RWPE2 (cell line): ENCODE measurements around the gene ECE1.
"Not testable (repeated sequence)": the region's sequence is repeated elsewhere in the genome, so short reads cannot be mapped to it uniquely, and the experiment has no call there.

Source experiments
- ATAC-seq: fragments of 200-7000 bp; cut with Tn5 transposase; 3 replicates; pipeline ENCODE4 v1.9.1; 2021; ENCODE audit warnings: low read depth
- DNase-seq: peaks from one replicate; pipeline ENCODE4 v3.0.0-alpha.2; 2020; ENCODE audit warnings: low spot score
- H3K27ac ChIP-seq: fragments of 450-650 bp; 2 replicates; pipeline ENCODE4 v1.5.1; 2017; ENCODE audit warnings: mild to moderate bottlenecking; ENCODE audit not compliant: poor library complexity, severe bottlenecking
- H3K27me3 ChIP-seq: fragments of 250-450 bp; sonication (Bioruptor Pico); 2 replicates; pipeline ENCODE4 v1.5.1; 2021; ENCODE audit warnings: mild to moderate bottlenecking, moderate library complexity; ENCODE audit not compliant: insufficient read depth, poor library complexity, severe bottlenecking
- H3K36me3 ChIP-seq: fragments of 250-450 bp; sonication (Bioruptor Pico); 2 replicates; pipeline ENCODE4 v1.5.1; 2020; ENCODE audit warnings: low read depth, mild to moderate bottlenecking, moderate library complexity
- H3K4me1 ChIP-seq: fragments of 250-450 bp; sonication (Bioruptor Pico); 2 replicates; pipeline ENCODE4 v1.5.1; 2021; ENCODE audit warnings: mild to moderate bottlenecking, moderate library complexity; ENCODE audit not compliant: insufficient read depth, poor library complexity, severe bottlenecking
- H3K4me3 ChIP-seq: fragments of 250-450 bp; sonication (Bioruptor Pico); 2 replicates; pipeline ENCODE4 v1.5.1; 2021; ENCODE audit warnings: mild to moderate bottlenecking, moderate library complexity; ENCODE audit not compliant: severe bottlenecking
- H3K9me3 ChIP-seq: fragments of 250-450 bp; sonication (Bioruptor Pico); 2 replicates; pipeline ENCODE4 v1.5.1; 2021; ENCODE audit warnings: mild to moderate bottlenecking, moderate library complexity; ENCODE audit not compliant: severe bottlenecking
- TF ChIP-seq, protein P1 (sequence below): fragments of 450-650 bp; IDR thresholded peaks from one replicate; pipeline ENCODE4 v1.5.1; 2017; ENCODE audit warnings: mild to moderate bottlenecking, moderate library complexity; ENCODE audit not compliant: poor library complexity, severe bottlenecking

The ECE1 gene

DNA sequence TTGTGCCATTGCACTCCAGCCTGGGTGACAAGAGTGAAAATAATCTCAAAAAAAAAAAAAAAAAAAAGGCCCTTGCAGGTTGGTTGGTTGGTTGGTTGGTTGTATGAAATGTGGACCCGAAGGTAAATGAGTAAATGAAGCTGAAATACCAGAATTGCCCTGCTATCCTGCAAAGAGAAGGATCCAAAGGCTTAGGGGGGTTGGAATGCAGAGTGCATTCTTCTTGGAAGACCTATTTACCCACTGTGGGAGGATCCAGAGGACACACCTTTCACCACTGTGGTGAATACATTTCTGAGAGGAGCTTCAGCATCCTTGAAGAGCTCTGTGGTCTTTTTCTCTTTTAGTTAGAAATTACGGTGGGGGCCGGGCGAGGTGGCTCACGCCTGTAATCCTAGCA is 84.8 kb downstream of the ECE1 start:
- no peak for ATAC-seq
- DNase-seq: no peak
- Histone ChIP-seq H3K36me3 (no peaks in the 10 kb centered on the region), H3K27me3 (no peaks in the 10 kb centered on the region), H3K9me3 (no peaks in the 10 kb centered on the region), H3K4me3 (no peak overlapping the region), H3K4me1 (no peaks in the 10 kb centered on the region), H3K27ac (no peak overlapping the region)
- TF ChIP-seq, protein P1, sequence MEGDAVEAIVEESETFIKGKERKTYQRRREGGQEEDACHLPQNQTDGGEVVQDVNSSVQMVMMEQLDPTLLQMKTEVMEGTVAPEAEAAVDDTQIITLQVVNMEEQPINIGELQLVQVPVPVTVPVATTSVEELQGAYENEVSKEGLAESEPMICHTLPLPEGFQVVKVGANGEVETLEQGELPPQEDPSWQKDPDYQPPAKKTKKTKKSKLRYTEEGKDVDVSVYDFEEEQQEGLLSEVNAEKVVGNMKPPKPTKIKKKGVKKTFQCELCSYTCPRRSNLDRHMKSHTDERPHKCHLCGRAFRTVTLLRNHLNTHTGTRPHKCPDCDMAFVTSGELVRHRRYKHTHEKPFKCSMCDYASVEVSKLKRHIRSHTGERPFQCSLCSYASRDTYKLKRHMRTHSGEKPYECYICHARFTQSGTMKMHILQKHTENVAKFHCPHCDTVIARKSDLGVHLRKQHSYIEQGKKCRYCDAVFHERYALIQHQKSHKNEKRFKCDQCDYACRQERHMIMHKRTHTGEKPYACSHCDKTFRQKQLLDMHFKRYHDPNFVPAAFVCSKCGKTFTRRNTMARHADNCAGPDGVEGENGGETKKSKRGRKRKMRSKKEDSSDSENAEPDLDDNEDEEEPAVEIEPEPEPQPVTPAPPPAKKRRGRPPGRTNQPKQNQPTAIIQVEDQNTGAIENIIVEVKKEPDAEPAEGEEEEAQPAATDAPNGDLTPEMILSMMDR: no peak

DNA sequence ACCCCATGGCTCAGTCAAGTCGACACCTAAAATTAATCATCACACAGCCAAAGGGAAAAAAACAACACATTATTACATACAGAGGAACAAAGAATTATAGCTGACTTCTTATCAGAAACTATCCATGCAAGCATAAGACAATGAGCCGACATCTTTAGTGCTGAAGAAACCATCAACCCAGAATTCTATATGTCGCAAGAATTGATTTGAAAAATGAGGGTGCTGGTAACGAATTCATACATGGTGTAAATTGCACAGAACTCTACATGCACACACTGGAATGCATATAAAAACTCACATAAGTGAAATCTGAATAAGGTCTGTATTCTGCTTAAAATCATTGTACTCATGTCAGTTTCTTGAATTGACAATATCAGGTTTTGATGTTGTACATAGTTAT is 88.6 kb downstream of the ECE1 start:
- no peaks in the 10 kb centered on the region for H3K9me3 ChIP-seq
- TF ChIP-seq, protein P1: no peak
- no peak for DNase-seq

DNA sequence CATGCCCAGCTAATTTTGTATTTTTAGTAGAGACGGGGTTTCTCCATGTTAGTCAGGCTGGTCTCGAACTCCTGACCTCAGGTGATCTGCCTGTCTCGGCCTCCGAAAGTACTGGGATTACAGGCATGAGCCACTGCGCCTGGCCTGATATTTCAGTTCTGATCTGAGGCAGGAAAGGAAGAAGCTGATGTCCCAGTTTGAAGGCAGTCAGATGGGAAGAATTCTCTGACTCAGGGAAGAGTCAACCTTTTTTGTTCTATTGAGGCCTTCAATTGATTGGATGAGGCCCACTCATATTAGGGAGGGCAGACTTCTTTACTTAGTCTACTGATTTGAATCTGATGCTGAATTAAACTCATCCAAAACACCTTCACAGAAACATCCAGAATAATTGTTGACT is 89.0 kb downstream of the ECE1 start:
- DNase-seq, H3K36me3 ChIP-seq, H3K4me3 ChIP-seq, H3K27ac ChIP-seq, H3K9me3 ChIP-seq, H3K27me3 ChIP-seq, H3K4me1 ChIP-seq: not testable (repeated sequence)
- peak; percentile 64; the same call in 2 of the 3 replicates for ATAC-seq

More for the DNA sequence above, 88.6 kb downstream of the ECE1 start:
- H3K4me1 ChIP-seq: no peaks in the 10 kb centered on the region
- no peak overlapping the region for H3K4me3 ChIP-seq
- H3K27ac ChIP-seq: no peak overlapping the region
- no peaks in the 10 kb centered on the region for H3K36me3 ChIP-seq
- ATAC-seq: no peak
- no peaks in the 10 kb centered on the region for H3K27me3 ChIP-seq

- H3K27ac ChIP-seq: no peak overlapping the region
- H3K9me3 ChIP-seq: no peaks in the 10 kb centered on the region
- ATAC-seq (no peak), DNase-seq (no peak)
- TF ChIP-seq, protein P1: no peak
- H3K4me3 ChIP-seq: no peak overlapping the region
- H3K27me3 ChIP-seq: no peaks in the 10 kb centered on the region
- H3K36me3 ChIP-seq: no peaks in the 10 kb centered on the region
- no peaks in the 10 kb centered on the region for H3K4me1 ChIP-seq
These were observed 89.5 kb downstream of the ECE1 start for GRCh38 chr1:21200767-21201166.

- Histone ChIP-seq H3K9me3 (no peaks in the 10 kb centered on the region), H3K27ac (no peak overlapping the region), H3K36me3 (no peaks in the 10 kb centered on the region), H3K4me1 (no peaks in the 10 kb centered on the region), H3K27me3 (no peaks in the 10 kb centered on the region), H3K4me3 (no peak overlapping the region)
- ATAC-seq (no peak), DNase-seq (no peak)
- TF ChIP-seq, protein P1: no peak
These were observed 91.3 kb downstream of the ECE1 start for GRCh38 chr1:21198929-21199328.
